Neural crest cell (in vitro differentiated cells): Measurements from ENCODE around the gene IMP3. TPM values are rescaled to one million over a fixed set of nuclear protein-coding genes. Genes with fewer than 3 reads are reported as not detected.

Source experiments
- DNase-seq: peaks from one replicate; pipeline ENCODE4 v3.0.0; 2021; ENCODE audit warnings: low read depth, mixed read lengths, low spot score
- H3K27ac Mint-ChIP-seq: one replicate; pipeline ENCODE4 v1.8.0; 2021; ENCODE audit warnings: mild to moderate bottlenecking, mixed read lengths; ENCODE audit not compliant: unreplicated experiment
- H3K27me3 Mint-ChIP-seq: 2 replicates; pipeline ENCODE4 v1.8.0; 2021; ENCODE audit warnings: low read depth, mild to moderate bottlenecking, mixed read lengths
- H3K36me3 Mint-ChIP-seq: 2 replicates; pipeline ENCODE4 v1.8.0; 2021; ENCODE audit warnings: low read depth, mild to moderate bottlenecking, mixed read lengths
- H3K4me1 Mint-ChIP-seq: 2 replicates; pipeline ENCODE4 v1.8.0; 2021; ENCODE audit warnings: mixed read lengths
- H3K4me3 Mint-ChIP-seq: one replicate; pipeline ENCODE4 v1.8.0; 2021; ENCODE audit warnings: mild to moderate bottlenecking, mixed read lengths
- H3K9me3 Mint-ChIP-seq: 2 replicates; pipeline ENCODE4 v1.8.0; 2021; ENCODE audit warnings: mixed read lengths
- total RNA-seq: library from RNA; stranded (reverse); gene quantifications from 2 replicates; pipeline ENCODE4 v1.2.1, GENCODE V29; 2021
- TF ChIP-seq, protein P1 (sequence below): fragments of 200-600 bp; sonication (generic); conservative IDR thresholded peaks from 2 replicates; pipeline ENCODE4 v1.5.0; 2021; ENCODE audit warnings: antibody characterized with exemption, mild to moderate bottlenecking

IMP3 gene
- total RNA-seq, 1 donor from 2014 or later = 79.4 TPM

- Mint-ChIP-seq H3K27ac (no peak overlapping the region), H3K36me3 (no peaks in the 10 kb centered on the region), H3K4me1 (peaks cover 6% of the 10 kb centered on the region), H3K27me3 (no peaks in the 10 kb centered on the region), H3K4me3 (no peak overlapping the region), H3K9me3 (no peaks in the 10 kb centered on the region)
- TF ChIP-seq, protein P1, sequence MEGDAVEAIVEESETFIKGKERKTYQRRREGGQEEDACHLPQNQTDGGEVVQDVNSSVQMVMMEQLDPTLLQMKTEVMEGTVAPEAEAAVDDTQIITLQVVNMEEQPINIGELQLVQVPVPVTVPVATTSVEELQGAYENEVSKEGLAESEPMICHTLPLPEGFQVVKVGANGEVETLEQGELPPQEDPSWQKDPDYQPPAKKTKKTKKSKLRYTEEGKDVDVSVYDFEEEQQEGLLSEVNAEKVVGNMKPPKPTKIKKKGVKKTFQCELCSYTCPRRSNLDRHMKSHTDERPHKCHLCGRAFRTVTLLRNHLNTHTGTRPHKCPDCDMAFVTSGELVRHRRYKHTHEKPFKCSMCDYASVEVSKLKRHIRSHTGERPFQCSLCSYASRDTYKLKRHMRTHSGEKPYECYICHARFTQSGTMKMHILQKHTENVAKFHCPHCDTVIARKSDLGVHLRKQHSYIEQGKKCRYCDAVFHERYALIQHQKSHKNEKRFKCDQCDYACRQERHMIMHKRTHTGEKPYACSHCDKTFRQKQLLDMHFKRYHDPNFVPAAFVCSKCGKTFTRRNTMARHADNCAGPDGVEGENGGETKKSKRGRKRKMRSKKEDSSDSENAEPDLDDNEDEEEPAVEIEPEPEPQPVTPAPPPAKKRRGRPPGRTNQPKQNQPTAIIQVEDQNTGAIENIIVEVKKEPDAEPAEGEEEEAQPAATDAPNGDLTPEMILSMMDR = no peak
- no peak for DNase-seq
These were observed 29.3 kb upstream of the IMP3 start for GRCh38 chr15:75669191-75669878.

DNA sequence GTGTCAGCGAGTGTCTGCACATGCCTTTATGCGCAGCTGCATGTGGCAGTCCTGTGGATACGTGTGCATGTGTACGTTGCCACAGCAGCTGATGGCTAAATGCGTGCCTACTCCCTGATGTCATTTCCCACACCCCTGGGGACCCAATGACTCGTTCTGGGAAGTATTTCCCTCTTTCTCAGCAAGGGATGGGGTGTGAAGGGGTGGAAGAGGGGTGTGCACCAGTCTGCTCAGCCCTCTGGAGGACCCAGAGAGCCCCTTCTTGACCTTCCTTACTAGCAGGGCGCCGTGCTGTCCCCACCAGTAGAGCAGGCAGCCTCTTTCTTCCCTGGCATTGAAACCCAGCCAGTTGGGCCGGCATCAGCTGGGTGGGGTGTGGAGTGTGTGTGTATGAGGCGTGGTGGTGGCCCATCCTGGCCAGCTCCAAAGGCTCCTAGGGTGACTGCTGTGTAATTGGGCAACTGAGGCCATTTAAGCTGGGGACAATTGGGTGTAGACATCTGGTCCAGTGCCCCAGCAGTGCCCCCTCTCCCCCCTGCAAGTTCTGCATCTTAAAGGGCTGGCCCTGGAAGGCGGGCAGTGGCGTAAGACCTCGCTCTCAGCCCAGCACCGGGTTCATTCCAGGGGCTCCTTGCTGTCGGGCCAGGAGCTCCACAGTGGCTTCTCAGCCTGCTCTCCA is 26.9 kb upstream of the IMP3 start:
- no peaks in the 10 kb centered on the region for H3K36me3 Mint-ChIP-seq
- no peaks in the 10 kb centered on the region for H3K27me3 Mint-ChIP-seq
- H3K4me3 Mint-ChIP-seq = no peak overlapping the region
- H3K9me3 Mint-ChIP-seq = no peaks in the 10 kb centered on the region
- TF ChIP-seq, protein P1 = no peak
- no peak for DNase-seq
- H3K27ac Mint-ChIP-seq = no peak overlapping the region
- no peaks in the 10 kb centered on the region for H3K4me1 Mint-ChIP-seq

GRCh38 chr15:75663931-75664421 is 24.0 kb upstream of the IMP3 start:
- no peaks in the 10 kb centered on the region for H3K36me3 Mint-ChIP-seq
- DNase-seq = no peak
- H3K4me1 Mint-ChIP-seq = no peaks in the 10 kb centered on the region
- H3K27me3 Mint-ChIP-seq = no peaks in the 10 kb centered on the region
- no peak overlapping the region for H3K27ac Mint-ChIP-seq
- no peak overlapping the region for H3K4me3 Mint-ChIP-seq
- TF ChIP-seq, protein P1 = no peak
- H3K9me3 Mint-ChIP-seq = no peaks in the 10 kb centered on the region

DNA sequence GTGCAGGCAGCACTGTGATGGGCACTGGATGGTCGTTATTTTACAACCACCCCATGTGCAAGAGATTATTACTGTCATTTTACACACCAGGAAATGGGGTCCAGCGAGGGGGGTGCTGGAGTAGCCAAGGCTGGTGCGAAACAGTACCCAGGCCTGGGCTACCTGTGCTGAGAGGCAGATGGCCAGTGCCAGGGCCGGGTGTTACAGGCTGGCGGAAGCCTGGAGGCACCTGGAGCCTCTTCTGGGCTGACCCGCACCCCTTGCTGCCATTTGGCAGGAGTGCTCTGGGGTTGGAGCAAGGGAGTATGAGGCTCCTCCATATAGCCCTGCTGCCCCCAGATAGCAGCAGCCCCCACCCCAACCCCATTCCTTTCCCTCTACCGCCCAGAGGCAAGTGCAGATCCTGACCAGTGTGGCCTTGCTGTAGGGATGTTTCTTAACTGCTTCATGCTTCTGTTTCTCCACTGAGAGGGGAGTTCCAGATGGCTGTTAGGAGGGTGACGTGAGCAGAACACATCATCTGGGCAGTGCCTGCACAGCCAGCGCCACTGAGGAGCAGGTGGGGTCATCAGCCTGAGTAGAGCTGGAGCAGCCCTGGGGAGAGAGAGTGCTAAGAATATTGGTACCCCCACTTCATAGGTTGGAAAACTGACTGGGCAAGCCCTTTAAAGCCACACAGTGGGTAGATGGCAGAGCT is 22.9 kb upstream of the IMP3 start:
- Mint-ChIP-seq H3K27me3 (no peaks in the 10 kb centered on the region), H3K36me3 (no peaks in the 10 kb centered on the region), H3K4me1 (no peaks in the 10 kb centered on the region), H3K9me3 (no peaks in the 10 kb centered on the region), H3K4me3 (no peak overlapping the region), H3K27ac (peak overlapping the region; percentile 57)
- TF ChIP-seq, protein P1 = no peak
- DNase-seq = no peak

DNA sequence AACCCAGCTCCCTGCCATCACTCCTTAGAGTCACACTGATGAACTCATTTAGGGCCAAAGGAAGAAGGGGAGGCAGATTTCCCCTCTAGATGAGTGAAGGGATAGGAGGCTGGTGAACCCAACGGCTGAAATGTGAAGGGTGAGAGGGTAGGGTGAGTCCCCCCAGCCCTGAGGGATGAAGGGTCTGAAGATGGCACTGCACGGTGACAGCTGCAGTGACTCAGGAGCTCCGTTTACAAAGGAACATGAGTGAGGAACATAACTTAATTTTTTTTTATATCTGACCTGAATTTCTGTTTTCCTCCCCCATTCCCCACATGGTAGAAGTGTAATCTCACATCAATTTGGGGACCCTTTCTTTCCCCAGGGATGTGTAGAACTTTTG is 21.7 kb upstream of the IMP3 start:
- Mint-ChIP-seq H3K27ac (peak overlapping the region; percentile 75), H3K27me3 (no peaks in the 10 kb centered on the region)

More for the DNA sequence above, 21.7 kb upstream of the IMP3 start:
- TF ChIP-seq, protein P1 = no peak
- H3K36me3 Mint-ChIP-seq = no peaks in the 10 kb centered on the region
- no peaks in the 10 kb centered on the region for H3K4me1 Mint-ChIP-seq
- no peaks in the 10 kb centered on the region for H3K9me3 Mint-ChIP-seq
- no peak overlapping the region for H3K4me3 Mint-ChIP-seq
- no peak for DNase-seq
